GM19395 (cell line): ENCODE measurements around the gene GBGT1.
"Not testable (repeated sequence)": the region's sequence is repeated elsewhere in the genome, so short reads cannot be mapped to it uniquely, and the experiment has no call there.

Experiments used
- ATAC-seq: cut with Tn5 transposase; IDR thresholded peaks from one replicate; pipeline ENCODE4 v1.9.1; 2021; ENCODE audit warnings: mild to moderate bottlenecking, moderate library complexity; ENCODE audit not compliant: unreplicated experiment

The GBGT1 gene

DNA sequence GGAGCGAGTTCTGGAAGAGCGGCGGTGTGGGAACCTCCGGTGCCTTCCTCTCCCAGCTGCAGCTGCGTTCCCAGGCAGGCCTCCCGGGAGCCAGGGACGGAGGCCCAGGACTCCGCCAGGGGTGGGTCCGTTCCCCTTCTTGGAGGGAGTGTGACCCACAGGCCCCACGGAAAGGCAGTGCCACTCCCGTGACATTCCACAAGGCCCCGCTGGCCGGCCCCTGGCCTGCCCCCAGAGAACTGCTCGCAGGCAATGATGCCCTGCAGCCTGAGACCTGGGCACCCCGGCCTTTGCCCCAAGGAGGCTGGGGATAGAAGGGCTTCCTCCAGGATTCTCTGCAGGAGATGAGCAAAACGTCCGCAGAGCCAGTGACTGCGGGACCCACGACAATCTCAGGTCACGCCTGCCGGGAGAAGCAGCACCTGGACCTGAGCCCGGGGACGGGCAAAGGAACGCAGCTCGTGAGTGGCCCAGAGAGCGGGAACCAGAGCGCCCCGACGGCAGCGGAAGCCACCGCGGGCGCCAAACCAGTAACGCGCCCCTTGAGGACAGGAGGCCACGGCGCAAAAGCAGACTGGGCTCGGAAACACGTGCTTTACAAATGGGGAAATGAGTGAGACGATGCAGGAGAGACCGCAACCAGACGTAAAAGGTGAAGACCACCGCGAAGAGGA, 36.1 kb upstream of the GBGT1 start:
- ATAC-seq: no peak

DNA sequence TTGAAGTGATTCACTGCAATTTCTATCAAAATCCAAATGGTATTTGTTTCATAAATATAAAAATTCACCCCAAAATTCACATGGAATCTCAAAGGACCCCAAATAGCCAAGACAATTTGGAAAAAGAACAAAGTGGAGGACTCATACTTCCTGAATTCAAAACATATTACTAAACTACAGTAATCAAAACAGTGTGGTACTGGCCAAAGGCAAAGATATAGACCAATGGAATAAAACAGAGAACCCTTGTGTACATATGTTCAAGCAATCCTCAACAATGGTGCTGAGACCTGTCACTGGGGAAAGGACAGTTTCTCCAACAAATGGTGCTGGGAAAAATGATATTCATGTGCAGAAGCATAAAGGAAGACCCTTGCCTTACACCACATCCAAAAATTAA, 31.3 kb upstream of the GBGT1 start:
- ATAC-seq: no peak

DNA sequence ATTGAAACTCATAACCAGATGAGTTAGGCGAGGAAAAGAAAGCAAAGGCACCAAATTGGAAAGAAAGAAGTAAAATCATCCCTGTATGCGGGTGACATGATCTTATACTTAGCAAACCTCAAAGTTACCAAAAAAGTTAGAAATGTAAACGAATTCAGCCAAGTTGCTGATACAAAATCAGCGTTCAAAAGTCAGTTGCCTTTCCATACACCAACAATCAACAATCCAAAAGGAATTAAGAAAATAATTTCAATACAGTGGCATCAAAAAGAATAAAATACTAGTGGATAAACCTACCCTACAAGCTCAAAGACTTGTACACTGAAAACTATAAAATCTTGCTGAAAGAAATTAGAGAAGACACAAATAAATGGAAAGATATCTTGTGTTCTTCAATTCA, 30.9 kb upstream of the GBGT1 start:
- ATAC-seq: no peak

DNA sequence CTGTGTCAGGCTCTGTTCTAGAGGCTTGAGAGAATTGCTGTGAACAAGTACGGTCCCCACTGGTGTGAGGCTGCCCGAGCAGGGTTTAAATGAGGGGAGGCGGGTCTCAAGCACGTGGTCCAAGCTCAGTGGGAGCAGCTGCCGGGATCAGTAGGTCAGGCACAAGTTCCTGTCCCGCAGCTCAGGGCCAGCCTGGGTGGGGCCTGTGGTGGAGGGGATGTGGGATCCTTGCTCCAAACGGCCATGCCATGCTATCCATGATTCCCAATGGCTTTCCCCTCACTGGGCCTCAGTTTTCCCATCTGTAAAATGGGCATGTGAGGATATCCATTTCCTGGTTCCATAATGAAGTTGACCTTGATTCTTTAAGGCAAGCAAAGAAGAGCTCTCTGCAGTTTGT, 28.3 kb upstream of the GBGT1 start:
- no peak for ATAC-seq

DNA sequence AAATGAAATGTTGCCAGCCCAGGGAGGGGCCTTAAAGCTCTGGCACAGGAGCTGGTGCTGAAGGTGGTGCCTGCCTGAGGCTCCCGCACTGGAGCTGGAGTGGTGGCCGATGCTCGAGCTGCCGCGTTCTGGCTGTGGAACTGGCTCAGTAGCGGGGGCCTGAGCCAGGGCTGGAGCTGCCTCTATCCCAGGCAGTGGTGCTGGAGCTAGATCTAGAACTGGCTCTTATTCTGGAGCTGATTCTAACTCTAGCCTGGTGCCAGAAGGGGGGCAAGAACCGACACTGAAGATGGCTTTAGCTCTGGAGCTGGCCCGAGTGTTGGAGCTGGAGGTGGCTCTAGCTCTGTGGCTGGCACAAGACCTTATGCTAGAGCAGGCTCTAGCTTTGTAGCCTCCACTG, 26.1 kb upstream of the GBGT1 start:
- ATAC-seq: no peak

DNA sequence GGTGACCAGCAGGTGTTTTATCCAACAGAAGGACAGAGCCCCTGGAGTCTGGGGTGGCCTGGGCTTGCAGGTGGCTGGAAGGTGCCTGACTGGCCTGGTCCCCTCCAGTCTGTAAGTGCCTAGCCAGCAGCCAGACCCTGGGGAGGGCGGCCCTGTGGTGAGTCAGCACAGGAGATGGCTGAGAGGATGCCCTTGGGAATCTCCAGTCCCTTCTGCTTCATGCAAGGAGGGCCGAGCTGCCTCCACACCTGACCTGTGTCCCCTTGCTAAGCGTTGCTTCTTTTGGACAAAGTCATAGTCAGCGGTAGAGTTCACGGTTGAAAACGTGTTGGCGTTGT, 25.1 kb upstream of the GBGT1 start:
- ATAC-seq: no peak

DNA sequence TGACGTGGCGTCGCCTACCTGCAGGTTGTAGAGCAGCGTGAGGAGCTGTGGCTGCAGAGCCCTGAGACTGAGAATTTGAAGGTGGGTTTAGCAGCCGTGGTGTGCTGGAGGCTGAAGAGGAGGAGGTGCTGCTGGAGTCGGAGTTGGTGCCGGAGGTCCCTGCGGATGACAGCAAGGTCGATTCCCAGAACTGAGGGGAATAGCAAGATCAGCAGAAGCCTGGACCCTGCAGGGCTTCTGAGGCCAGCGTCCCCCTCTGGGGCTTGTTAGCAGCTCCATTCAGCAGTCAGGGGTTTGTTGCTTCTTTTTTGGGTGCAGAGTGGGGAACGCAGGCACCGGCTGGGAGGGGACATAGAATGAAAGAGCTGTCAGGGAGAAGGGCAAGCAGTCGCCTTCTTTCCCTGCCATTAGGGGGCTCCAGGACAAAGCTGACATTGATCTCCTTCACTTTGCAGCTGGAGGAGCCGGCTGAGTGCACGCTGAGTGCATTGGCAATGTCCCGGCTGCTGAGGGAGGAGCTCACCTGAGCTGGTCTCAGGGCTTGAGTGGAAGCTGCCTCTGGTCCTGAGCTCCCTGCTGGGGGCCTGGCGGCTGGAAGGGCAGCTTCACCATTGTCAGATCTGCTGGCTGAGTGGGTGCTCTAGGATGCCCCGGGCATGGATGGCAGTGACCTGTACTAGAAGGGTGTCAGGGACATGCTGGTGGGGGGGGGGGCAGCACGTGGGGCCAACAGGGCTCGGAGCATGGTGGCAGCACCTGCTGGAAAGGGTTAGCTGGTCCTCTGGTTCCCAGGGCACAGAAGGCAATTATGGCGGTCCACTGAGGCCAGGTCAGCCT, 24.5 kb upstream of the GBGT1 start:
- ATAC-seq: no peak

DNA sequence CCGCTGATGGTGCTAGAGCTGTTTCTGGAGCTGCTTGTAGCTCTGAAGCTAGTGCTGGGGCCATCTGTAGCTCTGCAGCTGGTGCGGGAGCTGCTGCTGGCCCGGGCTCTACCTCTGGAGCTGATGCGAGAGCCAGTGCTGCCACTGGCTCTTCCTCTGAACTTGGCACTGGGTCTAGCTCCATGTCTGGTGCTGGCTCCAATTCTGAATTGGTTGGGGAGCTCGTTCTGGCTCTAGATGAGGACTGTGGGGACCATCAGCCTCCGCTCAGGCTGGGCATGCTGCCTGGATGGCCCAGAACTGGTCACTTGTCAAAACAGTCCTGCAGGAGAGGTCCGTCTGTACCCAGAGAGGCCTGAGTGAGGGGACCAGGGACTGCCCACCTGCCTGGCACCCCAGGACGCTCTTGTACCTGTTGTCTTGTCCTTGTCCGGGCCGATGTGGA, 23.9 kb upstream of the GBGT1 start:
- no peak for ATAC-seq

DNA sequence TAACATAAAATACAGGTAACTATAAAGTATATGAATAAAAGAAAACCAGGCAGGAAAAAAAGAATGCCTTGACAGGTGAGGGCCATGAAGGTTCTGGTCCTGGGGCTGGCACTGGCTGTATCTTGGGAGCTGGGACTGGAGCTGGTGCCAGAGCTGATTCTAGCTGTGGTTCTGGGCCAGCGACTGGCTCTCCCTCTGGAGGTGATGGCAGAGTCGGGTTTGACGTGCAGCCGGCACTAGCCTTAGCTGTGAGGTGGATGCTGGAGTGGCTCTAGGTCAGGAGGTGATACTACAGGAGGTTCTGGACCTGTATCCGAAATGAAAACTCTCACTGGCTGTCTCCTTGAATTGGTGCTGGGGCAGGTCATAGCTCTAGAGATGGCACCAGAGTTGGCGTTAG, 23.0 kb upstream of the GBGT1 start:
- ATAC-seq: no peak

DNA sequence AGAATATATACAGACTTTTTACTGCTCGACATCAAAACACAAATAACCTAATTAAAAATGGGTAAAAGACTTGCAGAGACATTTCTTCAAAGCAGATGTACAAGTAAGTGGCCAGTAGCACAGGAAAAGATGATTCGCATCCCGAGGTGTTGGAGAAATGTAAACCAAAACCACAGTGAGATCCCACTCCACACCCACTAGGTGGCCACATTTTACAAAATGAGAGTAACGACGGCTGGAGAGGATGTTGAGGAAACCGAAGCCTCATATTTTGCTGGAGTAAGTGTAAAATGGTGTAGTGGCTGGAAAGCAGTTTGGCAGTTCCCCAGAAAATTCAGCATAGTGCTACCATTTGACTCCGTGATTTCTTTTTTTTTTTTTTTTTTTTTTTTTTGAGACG, 21.3 kb upstream of the GBGT1 start:
- ATAC-seq: no peak

DNA sequence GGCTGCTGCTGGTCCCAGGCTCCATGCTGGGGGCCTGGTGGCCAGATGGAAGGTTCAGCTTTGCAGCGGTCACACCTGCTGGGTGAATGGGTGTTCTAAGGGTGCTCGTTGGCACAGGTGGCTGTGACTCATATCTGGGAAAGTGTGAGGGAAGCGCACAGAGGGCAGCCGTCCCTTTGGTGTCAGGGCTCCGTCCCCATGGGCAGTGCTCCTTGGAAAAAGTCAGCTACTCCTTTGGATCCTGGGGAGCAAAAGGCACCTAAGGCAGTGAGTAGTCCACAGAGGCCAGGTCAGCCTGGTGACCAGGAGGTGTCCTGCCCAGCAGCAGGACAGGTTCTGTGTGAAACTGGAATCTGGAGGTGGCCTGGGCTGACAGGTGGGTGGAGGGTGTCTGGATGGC, 18.4 kb upstream of the GBGT1 start:
- no peak for ATAC-seq

DNA sequence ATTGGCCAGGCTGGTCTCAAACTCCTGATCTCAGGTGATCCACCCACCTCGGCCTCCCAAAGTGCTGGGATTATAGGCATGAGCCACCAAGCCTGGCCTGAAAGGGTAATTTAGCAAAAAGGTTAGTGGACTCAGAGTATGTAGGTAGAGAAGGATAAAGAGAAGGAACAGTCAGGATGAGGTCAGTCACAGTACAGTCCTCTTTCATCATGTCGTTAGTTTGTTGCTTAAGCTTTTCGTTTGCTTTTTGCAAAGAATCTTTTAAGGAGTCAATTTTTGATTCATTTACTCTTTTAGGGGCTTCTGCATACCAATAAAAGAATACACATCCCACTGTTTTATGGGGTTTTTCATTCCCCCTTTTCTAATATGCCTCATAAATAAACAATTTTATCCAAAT, 17.8 kb upstream of the GBGT1 start:
- no peak for ATAC-seq

DNA sequence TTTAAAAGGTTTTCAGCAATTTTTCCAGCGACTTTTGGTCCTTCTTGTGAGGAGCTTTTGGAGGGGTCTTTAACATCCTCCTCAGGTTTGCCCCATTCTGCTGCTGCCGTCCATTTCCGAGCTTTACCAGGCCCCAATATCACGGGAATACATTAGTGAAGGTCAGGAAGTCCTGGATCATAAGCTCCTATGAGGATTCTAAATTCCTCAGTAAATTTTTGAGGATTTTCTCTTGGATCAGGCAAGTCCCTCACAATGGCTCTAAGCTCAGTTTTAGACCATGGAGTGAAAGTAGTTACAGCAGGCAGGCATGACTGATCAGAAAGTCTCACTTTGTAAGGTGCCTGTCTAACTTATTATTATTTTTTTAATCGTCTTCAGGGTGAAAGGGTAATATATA, 17.2 kb upstream of the GBGT1 start:
- no peak for ATAC-seq

DNA sequence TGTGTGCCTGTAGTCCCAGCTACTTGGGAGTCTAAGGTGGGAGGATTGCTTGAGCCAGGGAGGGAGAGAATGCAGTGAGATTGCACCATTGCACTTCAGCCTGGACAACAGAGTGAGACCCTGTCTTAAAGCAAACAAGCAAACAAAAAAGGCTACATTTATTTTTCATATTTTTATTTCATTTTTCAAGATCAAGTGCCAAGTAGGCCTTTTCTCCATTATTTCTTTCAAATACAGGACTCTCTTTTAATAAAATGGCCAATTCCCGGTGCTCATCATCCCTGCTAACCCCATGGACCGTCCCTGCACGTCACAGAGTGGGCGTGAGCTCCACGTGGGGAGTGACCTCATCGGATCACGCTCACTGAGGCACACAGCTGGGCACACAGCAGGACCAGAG, 9.3 kb upstream of the GBGT1 start:
- no peak for ATAC-seq

DNA sequence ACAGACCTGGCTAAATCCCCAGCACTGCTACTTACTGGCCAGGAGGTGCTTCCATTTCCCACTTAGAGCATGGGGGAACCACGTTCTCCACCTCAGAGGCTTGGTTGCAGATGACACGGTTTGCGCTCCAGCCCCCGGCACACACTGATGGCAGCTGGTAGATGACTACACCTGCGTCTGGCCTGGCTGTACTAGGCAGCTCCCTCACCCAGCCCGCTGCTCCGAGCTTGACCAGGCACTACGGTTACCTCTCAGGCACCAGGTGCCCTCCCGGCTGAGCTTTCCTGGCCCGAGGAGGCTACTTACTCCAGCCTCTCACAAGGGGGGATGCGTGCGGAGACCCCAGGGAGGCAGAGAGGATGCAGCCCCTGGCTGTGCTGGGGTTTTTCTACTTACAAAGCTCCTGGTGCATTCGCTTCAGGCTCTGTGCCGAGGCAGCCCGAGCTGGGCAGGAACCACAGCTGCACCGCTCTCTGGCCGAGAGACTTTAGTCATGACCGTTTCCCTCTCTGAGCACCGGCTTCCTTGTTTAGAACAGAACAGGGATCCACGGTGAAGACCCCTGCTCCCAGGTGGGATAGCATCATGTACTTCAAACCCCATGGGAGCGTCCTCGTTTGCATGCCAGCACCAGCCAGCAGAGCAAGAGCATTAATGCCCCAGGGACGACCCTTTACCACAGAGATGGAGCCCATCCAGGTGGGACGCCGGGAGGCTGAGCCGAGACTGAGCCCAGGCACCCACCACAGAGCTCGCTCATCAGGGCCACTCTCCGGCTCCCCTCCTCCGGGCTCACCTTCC, 7.6 kb upstream of the GBGT1 start:
- no peak for ATAC-seq

DNA sequence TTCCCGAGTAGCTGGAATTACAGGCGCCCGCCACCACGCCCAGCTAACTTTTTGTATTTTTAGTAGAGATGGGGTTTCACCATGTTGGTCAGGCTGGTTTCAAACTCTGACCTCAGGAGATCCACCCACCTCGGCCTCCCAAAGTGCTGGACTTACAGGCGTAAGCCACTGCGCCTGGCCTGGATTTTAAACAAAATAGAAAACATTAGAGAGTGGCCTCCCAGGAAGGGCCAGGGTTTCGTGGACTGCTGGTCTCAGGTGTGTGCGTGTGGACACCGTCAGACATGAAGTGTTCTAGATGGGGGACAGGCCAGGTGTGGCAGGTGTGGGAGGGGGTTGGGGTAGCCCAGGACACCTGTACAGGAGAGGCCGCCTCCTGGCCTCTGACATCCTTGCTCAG, 7.0 kb upstream of the GBGT1 start:
- no peak for ATAC-seq

DNA sequence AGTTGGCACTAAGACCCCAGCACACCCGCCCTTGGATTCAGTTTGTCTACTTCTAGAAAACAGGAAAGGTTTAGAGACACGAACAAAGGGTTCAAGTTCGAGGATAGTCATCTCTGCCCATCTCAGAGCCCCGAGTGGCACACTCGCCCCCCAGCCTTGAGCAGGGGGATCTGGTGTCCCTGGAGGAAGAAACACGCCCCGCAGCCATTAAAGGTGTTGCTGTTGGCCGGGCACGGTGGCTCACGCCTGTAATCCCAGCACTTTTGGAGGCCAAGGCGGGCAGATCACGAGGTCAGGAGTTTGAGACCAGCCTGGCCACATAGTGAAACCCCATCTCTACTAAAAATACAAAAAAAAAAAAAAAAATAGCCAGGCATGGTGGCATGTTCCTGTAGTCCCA, 6.0 kb upstream of the GBGT1 start:
- not testable (repeated sequence) for ATAC-seq

DNA sequence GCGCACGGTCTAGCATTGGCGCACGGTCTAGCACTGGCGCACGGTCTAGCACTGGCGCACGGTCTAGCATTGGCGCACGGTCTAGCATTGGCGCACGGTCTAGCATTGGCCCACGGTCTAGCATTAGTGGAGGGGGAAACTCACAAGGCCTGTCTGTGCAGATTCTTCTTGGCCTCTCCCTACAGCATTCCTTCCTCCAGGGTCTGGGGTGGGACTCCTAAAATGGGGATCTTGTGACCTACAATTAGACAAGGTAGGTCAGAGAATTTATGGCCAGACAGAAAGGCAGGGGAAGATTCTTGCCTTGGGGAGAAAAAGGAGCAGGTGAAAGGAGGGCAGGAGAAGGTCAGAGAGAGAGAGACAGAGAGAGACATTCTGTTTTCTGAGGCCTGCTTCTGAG, 5.4 kb upstream of the GBGT1 start:
- ATAC-seq: no peak

DNA sequence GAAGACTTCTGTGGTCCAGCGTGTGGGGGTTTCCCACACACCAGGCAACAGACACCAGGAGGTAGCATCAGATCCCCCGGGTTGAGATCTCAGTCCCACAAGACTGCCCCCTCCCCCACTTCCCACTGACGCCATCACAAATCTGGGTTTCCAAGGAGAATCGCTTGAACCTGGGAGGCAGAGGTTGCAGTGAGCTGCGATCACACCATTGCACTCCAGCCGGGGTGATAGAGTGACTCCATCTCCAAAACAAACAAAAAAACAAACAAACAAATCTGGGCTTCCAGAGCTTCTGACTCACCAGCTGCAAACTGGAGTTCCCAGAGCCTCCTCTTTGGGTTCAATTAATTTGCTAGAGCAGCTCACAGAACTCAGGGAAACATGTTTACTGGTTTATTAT, 4.7 kb upstream of the GBGT1 start:
- ATAC-seq: no peak

DNA sequence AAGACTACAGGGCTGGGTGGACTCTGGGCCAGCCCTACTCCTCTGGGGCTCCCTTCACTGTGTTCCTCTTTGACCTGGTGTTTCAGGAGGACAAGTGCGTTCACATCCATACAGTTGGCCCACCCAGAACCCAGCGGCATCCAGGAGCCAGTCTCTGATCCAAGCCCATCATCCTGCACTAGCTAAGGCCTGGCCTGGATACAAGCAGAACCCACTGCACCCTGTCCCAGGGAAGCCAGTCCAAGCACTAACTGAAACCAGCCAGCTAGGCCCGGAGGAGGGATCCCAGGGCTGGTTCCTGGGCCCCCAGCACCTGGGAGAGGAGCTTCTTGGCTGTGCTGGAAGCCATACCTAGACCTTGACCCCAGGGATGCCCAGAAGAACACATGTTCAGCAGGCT, 4.1 kb upstream of the GBGT1 start:
- no peak for ATAC-seq

DNA sequence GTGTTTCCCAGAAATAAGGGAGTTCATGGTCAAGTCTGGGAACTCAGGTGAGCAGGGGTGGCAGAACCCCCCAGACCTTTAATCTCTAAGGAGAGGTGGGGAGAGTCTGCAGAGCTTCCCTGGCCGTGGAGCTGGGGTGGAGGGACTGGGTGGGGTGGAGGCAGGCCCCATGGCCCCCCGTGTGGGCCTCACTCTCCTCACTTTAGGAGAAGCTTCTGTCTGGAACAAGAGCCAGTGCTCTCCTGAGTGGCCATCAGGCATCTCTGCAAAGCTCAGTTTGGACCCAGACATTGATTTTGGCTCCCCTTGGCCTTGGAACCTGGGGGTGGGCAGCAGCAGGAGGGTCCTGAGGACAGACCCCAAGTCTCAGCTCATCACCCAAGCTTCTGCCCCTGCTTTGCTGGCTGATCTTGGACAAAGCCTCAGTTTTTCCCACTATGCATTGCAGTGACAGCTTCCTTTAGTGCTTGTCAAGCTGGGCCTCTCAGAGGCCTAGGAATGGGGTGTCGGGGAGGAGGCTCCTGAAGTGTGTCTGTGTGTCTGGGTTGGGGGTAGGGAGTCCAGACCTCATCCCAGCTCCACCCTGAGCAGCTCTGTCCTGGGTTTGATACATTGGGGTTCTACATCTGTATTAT, 3.5 kb upstream of the GBGT1 start:
- ATAC-seq: no peak
